PC-3 (cell line): ENCODE results near the gene TBCCD1. TPM values are rescaled to one million over a fixed set of nuclear protein-coding genes. Genes with fewer than 3 reads are reported as not detected.

Source experiments
- ATAC-seq: fragments of 200-7000 bp; cut with Tn5 transposase; 2 replicates; pipeline ENCODE4 v1.9.1; 2020; ENCODE audit warnings: mild to moderate bottlenecking, moderate library complexity
- BruUV-seq: library from RNA; stranded (reverse); fragments of 400-500 nt; replicated peaks from 2 replicates; lab custom pipeline; 2021; lab: Mats Ljungman, UMichigan
- CTCF ChIA-PET: fragments of 300-600 bp; sonication (Branson Sonifier 250); formaldehyde crosslinking; loops from one replicate; lab custom pipeline; 2022; ENCODE audit warnings: antibody characterized with exemption; lab: Charles Lee
- POLR2A ChIA-PET: fragments of 300-600 bp; sonication (Branson Sonifier 250); formaldehyde crosslinking; loops from one replicate; lab custom pipeline; 2022; ENCODE audit warnings: antibody characterized with exemption; ENCODE audit not compliant: unreplicated experiment; lab: Charles Lee
- DNase-seq: peaks from one replicate; pipeline ENCODE4 v3.0.0-alpha.2; 2015
- H2AFZ ChIP-seq: fragments of 300-600 bp; sonication (generic); 2 replicates; pipeline ENCODE4 v1.6.0; 2016; ENCODE audit warnings: antibody characterized with exemption, low read length
- H3F3A ChIP-seq: fragments of 300-600 bp; sonication (generic); one replicate; pipeline ENCODE4 v1.6.0; 2017; ENCODE audit warnings: antibody characterized with exemption, low read length, control low read depth, mild to moderate bottlenecking; ENCODE audit not compliant: unreplicated experiment
- H3K27ac ChIP-seq: fragments of 300-600 bp; sonication (generic); 2 replicates; pipeline ENCODE4 v1.5.1; 2016; ENCODE audit warnings: mild to moderate bottlenecking, low read length
- H3K27me3 ChIP-seq: fragments of 300-600 bp; sonication (generic); 2 replicates; pipeline ENCODE4 v1.6.1; 2016; ENCODE audit warnings: low read length, mixed read lengths
- H3K36me3 ChIP-seq: fragments of 300-600 bp; sonication (generic); 2 replicates; pipeline ENCODE4 v1.6.1; 2016; ENCODE audit warnings: low read depth, mixed run types, low read length, mixed read lengths
- H3K4me1 ChIP-seq: fragments of 300-600 bp; sonication (generic); 2 replicates; pipeline ENCODE4 v1.5.1; 2016; ENCODE audit warnings: low read length; ENCODE audit not compliant: insufficient read depth
- H3K4me2 ChIP-seq: fragments of 300-600 bp; sonication (generic); 2 replicates; pipeline ENCODE4 v1.6.0; 2016; ENCODE audit warnings: low read length
- H3K4me3 ChIP-seq: fragments of 300-600 bp; sonication (generic); 2 replicates; pipeline ENCODE4 v1.5.1; 2016; ENCODE audit warnings: mild to moderate bottlenecking, low read length, mixed read lengths
- H3K79me2 ChIP-seq: fragments of 300-600 bp; sonication (generic); 2 replicates; pipeline ENCODE4 v1.6.1; 2017; ENCODE audit warnings: low read length, mixed read lengths
- H3K9ac ChIP-seq: fragments of 300-600 bp; sonication (generic); 2 replicates; pipeline ENCODE4 v1.6.0; 2016; ENCODE audit warnings: mild to moderate bottlenecking, low read length
- H3K9me2 ChIP-seq: fragments of 300-600 bp; sonication (generic); replicated peaks from 2 replicates; pipeline ENCODE4 v1.6.1; 2016; ENCODE audit warnings: mixed run types, low read length, mixed read lengths
- H3K9me3 ChIP-seq: fragments of 300-600 bp; sonication (generic); 2 replicates; pipeline ENCODE4 v1.6.1; 2016; ENCODE audit warnings: low read length, mixed read lengths
- H4K20me1 ChIP-seq: fragments of 300-600 bp; sonication (generic); 2 replicates; pipeline ENCODE4 v1.6.1; 2016; ENCODE audit warnings: low read length, mixed read lengths
- EZH2 ChIP-seq: fragments of 300-600 bp; sonication (generic); IDR thresholded peaks from one replicate; pipeline ENCODE4 v1.6.1; 2017; ENCODE audit warnings: antibody characterized with exemption, mild to moderate bottlenecking, low read length; ENCODE audit not compliant: unreplicated experiment
- EZH2phosphoT487 ChIP-seq: fragments of 300-600 bp; sonication (generic); IDR thresholded peaks from 2 replicates; pipeline ENCODE4 v1.6.1; 2018; ENCODE audit warnings: mild to moderate bottlenecking, antibody characterized with exemption, low read length, borderline replicate concordance
- intact Hi-C: fragments of 100-400 bp; cut with micrococcal nuclease; formaldehyde crosslinking; loops from 2 replicates; pipeline ENCODE4 v1.9.0; 2023
- total RNA-seq: library from RNA; depleted of rRNA; stranded (reverse); fragments of >200 nt; gene quantifications from 2 replicates; pipeline ENCODE4 v1.2.3, GENCODE V29; 2014
- TF ChIP-seq, protein P1 (sequence below): fragments of 300-600 bp; sonication (generic); conservative IDR thresholded peaks from 2 replicates; pipeline ENCODE4 v1.5.1; 2017; ENCODE audit warnings: antibody characterized with exemption, low read depth, mild to moderate bottlenecking, low read length

Gene TBCCD1
- total RNA-seq, 1 experiment from 2014 or later: 17.0 TPM

GRCh38 chr3:186513386-186513785 is 53.8 kb downstream of the TBCCD1 start:
- H3K9ac ChIP-seq: no peak overlapping the region
- H3K4me3 ChIP-seq: no peak overlapping the region
- no peak overlapping the region for H2AFZ ChIP-seq
- no peaks in the 10 kb centered on the region for H3K79me2 ChIP-seq
- no peaks in the 10 kb centered on the region for H3K9me3 ChIP-seq
- H3F3A ChIP-seq: no peaks in the 10 kb centered on the region
- H3K27me3 ChIP-seq: 0 out of 2 replicates have a peak, but pooled peaks cover 15% of the 10 kb centered on the region
- ATAC-seq (no peak), DNase-seq (no peak)
- H3K4me2 ChIP-seq: no peak overlapping the region
- BruUV-seq: no TSS peak
- POLR2A ChIA-PET: no interaction called here
- intact Hi-C loops: no loop called here
- no peak overlapping the region for H3K27ac ChIP-seq
- no peaks in the 10 kb centered on the region for H4K20me1 ChIP-seq
- CTCF ChIA-PET: no interaction called here
- H3K4me1 ChIP-seq: no peaks in the 10 kb centered on the region
- H3K9me2 ChIP-seq: no peaks in the 10 kb centered on the region
- no peaks in the 10 kb centered on the region for H3K36me3 ChIP-seq
- no peak for TF ChIP-seq EZH2
- no peak for TF ChIP-seq EZH2phosphoT487
- TF ChIP-seq, protein P1, sequence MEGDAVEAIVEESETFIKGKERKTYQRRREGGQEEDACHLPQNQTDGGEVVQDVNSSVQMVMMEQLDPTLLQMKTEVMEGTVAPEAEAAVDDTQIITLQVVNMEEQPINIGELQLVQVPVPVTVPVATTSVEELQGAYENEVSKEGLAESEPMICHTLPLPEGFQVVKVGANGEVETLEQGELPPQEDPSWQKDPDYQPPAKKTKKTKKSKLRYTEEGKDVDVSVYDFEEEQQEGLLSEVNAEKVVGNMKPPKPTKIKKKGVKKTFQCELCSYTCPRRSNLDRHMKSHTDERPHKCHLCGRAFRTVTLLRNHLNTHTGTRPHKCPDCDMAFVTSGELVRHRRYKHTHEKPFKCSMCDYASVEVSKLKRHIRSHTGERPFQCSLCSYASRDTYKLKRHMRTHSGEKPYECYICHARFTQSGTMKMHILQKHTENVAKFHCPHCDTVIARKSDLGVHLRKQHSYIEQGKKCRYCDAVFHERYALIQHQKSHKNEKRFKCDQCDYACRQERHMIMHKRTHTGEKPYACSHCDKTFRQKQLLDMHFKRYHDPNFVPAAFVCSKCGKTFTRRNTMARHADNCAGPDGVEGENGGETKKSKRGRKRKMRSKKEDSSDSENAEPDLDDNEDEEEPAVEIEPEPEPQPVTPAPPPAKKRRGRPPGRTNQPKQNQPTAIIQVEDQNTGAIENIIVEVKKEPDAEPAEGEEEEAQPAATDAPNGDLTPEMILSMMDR: no peak

- no peak for ATAC-seq
- no peak overlapping the region for H2AFZ ChIP-seq
- DNase-seq: no peak
- intact Hi-C loops: no loop called here
- no peak overlapping the region for H3K4me2 ChIP-seq
- ChIA-PET CTCF (no interaction called here), POLR2A (no interaction called here)
- no peak overlapping the region for H3K9ac ChIP-seq
- no peaks in the 10 kb centered on the region for H4K20me1 ChIP-seq
- no TSS peak for BruUV-seq
- H3K4me1 ChIP-seq: no peaks in the 10 kb centered on the region
- no peaks in the 10 kb centered on the region for H3K79me2 ChIP-seq
- H3K4me3 ChIP-seq: no peak overlapping the region
- 0 out of 2 replicates have a peak, but pooled peaks cover 12% of the 10 kb centered on the region for H3K27me3 ChIP-seq
- H3K9me3 ChIP-seq: no peaks in the 10 kb centered on the region
- TF ChIP-seq, protein P1: no peak
- TF ChIP-seq EZH2phosphoT487 (no peak), EZH2 (no peak)
- no peaks in the 10 kb centered on the region for H3F3A ChIP-seq
- no peaks in the 10 kb centered on the region for H3K9me2 ChIP-seq
- no peaks in the 10 kb centered on the region for H3K36me3 ChIP-seq
- no peak overlapping the region for H3K27ac ChIP-seq
These were observed 54.4 kb downstream of the TBCCD1 start for GRCh38 chr3:186512570-186513302.

GRCh38 chr3:186511702-186512101 is 55.4 kb downstream of the TBCCD1 start:
- DNase-seq (no peak), ATAC-seq (no peak)
- intact Hi-C loops: no loop called here
- ChIA-PET CTCF (no interaction called here), POLR2A (no interaction called here)
- BruUV-seq: no TSS peak
- Histone ChIP-seq H3K36me3 (no peaks in the 10 kb centered on the region), H3K4me2 (no peak overlapping the region), H3K4me1 (no peaks in the 10 kb centered on the region), H3F3A (no peaks in the 10 kb centered on the region), H3K9me3 (no peaks in the 10 kb centered on the region), H3K27ac (no peak overlapping the region), H4K20me1 (no peaks in the 10 kb centered on the region), H3K9ac (no peak overlapping the region), H3K79me2 (no peaks in the 10 kb centered on the region), H3K4me3 (no peak overlapping the region), H3K9me2 (no peaks in the 10 kb centered on the region), H2AFZ (no peak overlapping the region), H3K27me3 (0 out of 2 replicates have a peak, but pooled peaks cover 14% of the 10 kb centered on the region)
- TF ChIP-seq EZH2 (no peak), EZH2phosphoT487 (no peak)
- TF ChIP-seq, protein P1: no peak
